GM10266 (cell line): ENCODE measurements around the gene ARGLU1.

Experiments used
- DNase-seq: peaks from one replicate; pipeline ENCODE4 v3.0.0; 2012; ENCODE audit errors: extremely low spot score
- TF ChIP-seq, protein P1 (sequence below): IDR thresholded peaks from 2 replicates; pipeline ENCODE4 v1.5.1; 2012; ENCODE audit warnings: mild to moderate bottlenecking, low read depth; ENCODE audit not compliant: control insufficient read depth, insufficient read depth; ENCODE audit errors: missing control alignments

Gene ARGLU1, protein sequence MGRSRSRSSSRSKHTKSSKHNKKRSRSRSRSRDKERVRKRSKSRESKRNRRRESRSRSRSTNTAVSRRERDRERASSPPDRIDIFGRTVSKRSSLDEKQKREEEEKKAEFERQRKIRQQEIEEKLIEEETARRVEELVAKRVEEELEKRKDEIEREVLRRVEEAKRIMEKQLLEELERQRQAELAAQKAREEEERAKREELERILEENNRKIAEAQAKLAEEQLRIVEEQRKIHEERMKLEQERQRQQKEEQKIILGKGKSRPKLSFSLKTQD

GRCh38 chr13:106567474-106568298 is at the start of gene ARGLU1:
TSS of gene ARGLU1 (minus strand) at chr13:106568137. CDS start at chr13:106567919, 218 bp downstream.
- TF ChIP-seq, protein P1, sequence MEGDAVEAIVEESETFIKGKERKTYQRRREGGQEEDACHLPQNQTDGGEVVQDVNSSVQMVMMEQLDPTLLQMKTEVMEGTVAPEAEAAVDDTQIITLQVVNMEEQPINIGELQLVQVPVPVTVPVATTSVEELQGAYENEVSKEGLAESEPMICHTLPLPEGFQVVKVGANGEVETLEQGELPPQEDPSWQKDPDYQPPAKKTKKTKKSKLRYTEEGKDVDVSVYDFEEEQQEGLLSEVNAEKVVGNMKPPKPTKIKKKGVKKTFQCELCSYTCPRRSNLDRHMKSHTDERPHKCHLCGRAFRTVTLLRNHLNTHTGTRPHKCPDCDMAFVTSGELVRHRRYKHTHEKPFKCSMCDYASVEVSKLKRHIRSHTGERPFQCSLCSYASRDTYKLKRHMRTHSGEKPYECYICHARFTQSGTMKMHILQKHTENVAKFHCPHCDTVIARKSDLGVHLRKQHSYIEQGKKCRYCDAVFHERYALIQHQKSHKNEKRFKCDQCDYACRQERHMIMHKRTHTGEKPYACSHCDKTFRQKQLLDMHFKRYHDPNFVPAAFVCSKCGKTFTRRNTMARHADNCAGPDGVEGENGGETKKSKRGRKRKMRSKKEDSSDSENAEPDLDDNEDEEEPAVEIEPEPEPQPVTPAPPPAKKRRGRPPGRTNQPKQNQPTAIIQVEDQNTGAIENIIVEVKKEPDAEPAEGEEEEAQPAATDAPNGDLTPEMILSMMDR, result no peak
- DNase-seq, result peak; percentile 92

- no peak for DNase-seq
- TF ChIP-seq, protein P1, result no peak
Measured at GRCh38 chr13:106617561-106617960, 49.6 kb upstream of the ARGLU1 start.

- DNase-seq, result no peak
- TF ChIP-seq, protein P1, result no peak
Measured at GRCh38 chr13:106616729-106617128, 48.8 kb upstream of the ARGLU1 start.

DNA sequence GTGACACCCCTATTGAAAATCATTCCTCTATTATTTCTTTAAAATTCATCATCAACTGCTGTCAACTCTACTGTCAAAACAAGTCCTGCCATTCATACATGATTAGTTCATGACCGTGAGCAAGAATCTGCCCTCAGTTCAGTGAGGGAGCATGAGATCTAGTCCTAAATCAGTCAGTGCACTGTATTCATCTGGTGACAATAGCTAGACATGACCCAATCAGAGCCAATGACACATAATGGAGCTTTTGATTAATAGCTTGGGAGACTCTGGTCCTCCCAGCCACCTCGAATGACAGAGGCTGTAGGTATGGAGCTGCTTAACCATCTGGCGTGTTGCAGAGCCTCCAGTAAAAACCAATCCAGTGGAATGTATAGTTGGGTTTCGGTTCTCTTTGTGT is 46.9 kb upstream of the ARGLU1 start:
- DNase-seq, result no peak
- TF ChIP-seq, protein P1, result no peak

DNA sequence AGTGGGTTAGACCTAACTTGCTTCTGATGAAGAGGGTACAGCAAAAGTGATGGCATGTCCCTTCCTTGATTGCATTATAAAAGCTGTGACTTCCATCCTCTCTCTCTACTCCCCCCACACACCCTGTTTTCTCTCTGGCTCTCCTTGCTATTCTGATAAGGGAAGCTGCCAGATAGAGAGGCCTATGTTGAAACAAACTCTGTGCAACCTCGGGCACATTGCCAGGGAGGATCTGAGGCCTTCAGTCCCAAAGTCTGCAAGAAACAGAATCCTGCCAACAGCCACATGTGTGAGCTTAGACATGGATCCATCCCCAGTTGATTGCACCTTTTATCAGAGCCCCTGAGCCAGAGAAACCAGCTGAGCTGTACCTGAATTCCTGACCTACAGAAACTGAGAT is 44.8 kb upstream of the ARGLU1 start:
- TF ChIP-seq, protein P1, result no peak
- no peak for DNase-seq

- DNase-seq, result no peak
- TF ChIP-seq, protein P1, result no peak
Measured at GRCh38 chr13:106610486-106610885, 42.5 kb upstream of the ARGLU1 start.

DNA sequence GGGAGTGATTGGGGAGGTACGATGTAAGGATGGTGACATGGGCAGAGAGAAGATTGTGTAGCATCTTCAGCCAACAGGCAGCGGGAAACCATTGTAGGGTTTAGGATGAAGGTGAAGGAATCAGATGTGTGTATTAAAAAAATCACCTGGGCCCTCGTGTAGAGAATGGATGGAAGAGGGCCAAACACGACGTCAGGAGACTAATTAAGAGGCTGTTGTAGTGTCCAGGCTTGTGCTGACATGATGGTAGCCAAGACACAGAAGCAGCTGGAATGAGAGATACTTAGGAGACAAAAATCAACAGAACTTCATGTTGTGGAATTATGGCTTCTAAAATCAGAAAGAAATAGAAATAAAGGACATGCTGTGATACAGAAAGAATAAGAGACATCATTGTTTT is 41.2 kb upstream of the ARGLU1 start:
- DNase-seq, result no peak
- TF ChIP-seq, protein P1, result no peak
